Neural cell (in vitro differentiated cells): Measurements from ENCODE around the gene LSM6. TPM values are rescaled to one million over a fixed set of nuclear protein-coding genes. Genes with fewer than 3 reads are reported as not detected.

Source experiments
- H2AFZ ChIP-seq: fragments of 200-600, 300-800 bp; sonication (generic), shearing (Covaris generic); 2 replicates; pipeline ENCODE4 v1.6.0; 2014; ENCODE audit warnings: low read depth, mild to moderate bottlenecking, antibody characterized with exemption, low read length, moderate library complexity
- H3F3A ChIP-seq: fragments of 200-600 bp; shearing (Covaris generic); 2 replicates; pipeline ENCODE4 v1.6.1; 2016; ENCODE audit warnings: mild to moderate bottlenecking, moderate library complexity, mixed read lengths, antibody characterized with exemption, low read length; ENCODE audit not compliant: insufficient read depth, poor library complexity, severe bottlenecking
- H3K27ac ChIP-seq: fragments of 200-600, 300-800 bp; sonication (generic), shearing (Covaris generic); 2 replicates; pipeline ENCODE4 v1.5.1; 2014; ENCODE audit warnings: mild to moderate bottlenecking, low read length, moderate library complexity
- H3K27me3 ChIP-seq: fragments of 300-800, 200-600 bp; sonication (generic), shearing (Covaris generic); 2 replicates; pipeline ENCODE4 v1.6.0; 2014; ENCODE audit warnings: mild to moderate bottlenecking, low read depth, low read length, moderate library complexity; ENCODE audit not compliant: insufficient read depth
- H3K36me3 ChIP-seq: fragments of 300-800, 200-600 bp; sonication (generic), shearing (Covaris generic); 2 replicates; pipeline ENCODE4 v1.5.1; 2014; ENCODE audit warnings: mild to moderate bottlenecking, antibody characterized with exemption, low read length, moderate library complexity; ENCODE audit not compliant: insufficient read depth
- H3K4me2 ChIP-seq: fragments of 300-800, 200-600 bp; sonication (generic), shearing (Covaris generic); 2 replicates; pipeline ENCODE4 v1.6.0; 2014; ENCODE audit warnings: mild to moderate bottlenecking, low read length
- H3K4me3 ChIP-seq: fragments of 300-800, 200-600 bp; sonication (generic), shearing (Covaris generic); 2 replicates; pipeline ENCODE4 v1.5.1; 2014; ENCODE audit warnings: mild to moderate bottlenecking, low read length, moderate library complexity
- H3K79me2 ChIP-seq: fragments of 200-600 bp; shearing (Covaris generic); replicated peaks from 2 replicates; pipeline ENCODE4 v1.6.0; 2014; ENCODE audit warnings: mild to moderate bottlenecking, low read length, moderate library complexity; ENCODE audit not compliant: insufficient read depth
- H3K9ac ChIP-seq: fragments of 300-800, 200-600 bp; sonication (generic), shearing (Covaris generic); 2 replicates; pipeline ENCODE4 v1.6.1; 2016; ENCODE audit warnings: mild to moderate bottlenecking, low read length, mixed read lengths
- H3K9me2 ChIP-seq: fragments of 200-600 bp; shearing (Covaris generic); 2 replicates; pipeline ENCODE4 v1.6.1; 2016; ENCODE audit warnings: mild to moderate bottlenecking, low read length, mixed read lengths; ENCODE audit not compliant: insufficient read depth
- H3K9me3 ChIP-seq: fragments of 200-600, 300-800 bp; sonication (generic), shearing (Covaris generic); 2 replicates; pipeline ENCODE4 v1.6.1; 2016; ENCODE audit warnings: mild to moderate bottlenecking, mixed run types, low read length, moderate library complexity, mixed read lengths
- H4K20me1 ChIP-seq: fragments of 200-600 bp; shearing (Covaris generic); 2 replicates; pipeline ENCODE4 v1.6.1; 2016; ENCODE audit warnings: mild to moderate bottlenecking, mixed run types; ENCODE audit not compliant: insufficient read depth
- EP300 ChIP-seq: fragments of 450-650 bp; conservative IDR thresholded peaks from 2 replicates; pipeline ENCODE4 v1.6.1; 2014; ENCODE audit warnings: antibody characterized with exemption, mild to moderate bottlenecking, moderate library complexity; ENCODE audit not compliant: poor library complexity, severe bottlenecking
- EZH2 ChIP-seq: fragments of 200-600, 300-800 bp; shearing (Covaris generic), sonication (generic); IDR thresholded peaks from 2 replicates; pipeline ENCODE4 v1.6.1; 2014; ENCODE audit warnings: antibody characterized with exemption, low read length, borderline replicate concordance, mild to moderate bottlenecking; ENCODE audit not compliant: insufficient read depth, poor library complexity, severe bottlenecking
- MXI1 ChIP-seq: fragments of 450-650 bp; conservative IDR thresholded peaks from 2 replicates; pipeline ENCODE4 v1.6.1; 2014; ENCODE audit warnings: antibody characterized with exemption, mild to moderate bottlenecking; ENCODE audit not compliant: poor library complexity, severe bottlenecking
- POLR2AphosphoS5 ChIP-seq: IDR thresholded peaks from 2 replicates; pipeline ENCODE4 v1.6.1; 2012
- RAD21 ChIP-seq: fragments of 450-650 bp; conservative IDR thresholded peaks from 2 replicates; pipeline ENCODE4 v1.6.1; 2014; ENCODE audit warnings: antibody characterized with exemption, mild to moderate bottlenecking, moderate library complexity
- SMC3 ChIP-seq: fragments of 450-650 bp; conservative IDR thresholded peaks from 2 replicates; pipeline ENCODE4 v1.6.1; 2014; ENCODE audit warnings: antibody characterized with exemption, mild to moderate bottlenecking, moderate library complexity; ENCODE audit not compliant: poor library complexity
- TAF1 ChIP-seq: IDR thresholded peaks from 2 replicates; pipeline ENCODE4 v1.6.1; 2012; ENCODE audit warnings: low read depth
- polyA plus RNA-seq: library from polyadenylated mRNA; depleted of rRNA; stranded (reverse); fragments of >200 nt; gene quantifications from 2 replicates; pipeline ENCODE4 v1.2.3, GENCODE V29; 2014
- TF ChIP-seq, protein P1 (sequence below): IDR thresholded peaks from 2 replicates; pipeline ENCODE4 v1.6.1; 2012; ENCODE audit warnings: borderline replicate concordance
- TF ChIP-seq, protein P2 (sequence below): fragments of 450-650 bp; IDR thresholded peaks from 2 replicates; pipeline ENCODE4 v1.5.1; 2014; ENCODE audit warnings: antibody characterized with exemption, mild to moderate bottlenecking, moderate library complexity; ENCODE audit not compliant: poor library complexity, severe bottlenecking

The LSM6 gene
- polyA plus RNA-seq, 1 donor from 2014 or later = 123 TPM

DNA sequence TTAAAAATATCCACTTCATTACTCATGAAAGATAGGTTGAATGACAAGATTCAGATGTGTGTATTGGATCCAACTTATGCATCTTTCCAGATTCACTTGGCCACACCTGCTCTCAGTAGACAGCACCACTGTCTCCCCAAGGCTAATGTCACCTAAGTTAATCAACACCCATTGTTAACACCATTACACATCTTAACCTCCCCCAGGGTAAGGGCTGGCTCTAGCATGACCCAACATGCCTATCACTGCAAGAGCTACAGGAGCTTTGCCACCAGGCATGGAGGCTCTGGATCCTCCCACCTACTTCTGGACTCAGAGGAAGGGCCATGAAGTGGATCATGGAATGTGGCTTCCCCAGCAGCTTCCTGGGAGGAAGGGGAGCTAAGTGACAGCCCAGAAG lies 32.8 kb upstream of the LSM6 start:
- Histone ChIP-seq H3K36me3 (no peaks in the 10 kb centered on the region), H3K27me3 (no peaks in the 10 kb centered on the region), H3K9me3 (no peaks in the 10 kb centered on the region), H3K27ac (no peak overlapping the region), H3F3A (no peaks in the 10 kb centered on the region), H2AFZ (no peak overlapping the region), H3K9me2 (no peaks in the 10 kb centered on the region), H3K4me3 (no peak overlapping the region), H4K20me1 (no peaks in the 10 kb centered on the region), H3K4me2 (no peak overlapping the region), H3K9ac (no peak overlapping the region), H3K79me2 (no peaks in the 10 kb centered on the region)
- TF ChIP-seq TAF1 = no peak
- TF ChIP-seq, protein P1, sequence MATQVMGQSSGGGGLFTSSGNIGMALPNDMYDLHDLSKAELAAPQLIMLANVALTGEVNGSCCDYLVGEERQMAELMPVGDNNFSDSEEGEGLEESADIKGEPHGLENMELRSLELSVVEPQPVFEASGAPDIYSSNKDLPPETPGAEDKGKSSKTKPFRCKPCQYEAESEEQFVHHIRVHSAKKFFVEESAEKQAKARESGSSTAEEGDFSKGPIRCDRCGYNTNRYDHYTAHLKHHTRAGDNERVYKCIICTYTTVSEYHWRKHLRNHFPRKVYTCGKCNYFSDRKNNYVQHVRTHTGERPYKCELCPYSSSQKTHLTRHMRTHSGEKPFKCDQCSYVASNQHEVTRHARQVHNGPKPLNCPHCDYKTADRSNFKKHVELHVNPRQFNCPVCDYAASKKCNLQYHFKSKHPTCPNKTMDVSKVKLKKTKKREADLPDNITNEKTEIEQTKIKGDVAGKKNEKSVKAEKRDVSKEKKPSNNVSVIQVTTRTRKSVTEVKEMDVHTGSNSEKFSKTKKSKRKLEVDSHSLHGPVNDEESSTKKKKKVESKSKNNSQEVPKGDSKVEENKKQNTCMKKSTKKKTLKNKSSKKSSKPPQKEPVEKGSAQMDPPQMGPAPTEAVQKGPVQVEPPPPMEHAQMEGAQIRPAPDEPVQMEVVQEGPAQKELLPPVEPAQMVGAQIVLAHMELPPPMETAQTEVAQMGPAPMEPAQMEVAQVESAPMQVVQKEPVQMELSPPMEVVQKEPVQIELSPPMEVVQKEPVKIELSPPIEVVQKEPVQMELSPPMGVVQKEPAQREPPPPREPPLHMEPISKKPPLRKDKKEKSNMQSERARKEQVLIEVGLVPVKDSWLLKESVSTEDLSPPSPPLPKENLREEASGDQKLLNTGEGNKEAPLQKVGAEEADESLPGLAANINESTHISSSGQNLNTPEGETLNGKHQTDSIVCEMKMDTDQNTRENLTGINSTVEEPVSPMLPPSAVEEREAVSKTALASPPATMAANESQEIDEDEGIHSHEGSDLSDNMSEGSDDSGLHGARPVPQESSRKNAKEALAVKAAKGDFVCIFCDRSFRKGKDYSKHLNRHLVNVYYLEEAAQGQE = no peak
- TF ChIP-seq EZH2 = no peak
- TF ChIP-seq POLR2AphosphoS5 = no peak
- no peak for TF ChIP-seq EP300

DNA sequence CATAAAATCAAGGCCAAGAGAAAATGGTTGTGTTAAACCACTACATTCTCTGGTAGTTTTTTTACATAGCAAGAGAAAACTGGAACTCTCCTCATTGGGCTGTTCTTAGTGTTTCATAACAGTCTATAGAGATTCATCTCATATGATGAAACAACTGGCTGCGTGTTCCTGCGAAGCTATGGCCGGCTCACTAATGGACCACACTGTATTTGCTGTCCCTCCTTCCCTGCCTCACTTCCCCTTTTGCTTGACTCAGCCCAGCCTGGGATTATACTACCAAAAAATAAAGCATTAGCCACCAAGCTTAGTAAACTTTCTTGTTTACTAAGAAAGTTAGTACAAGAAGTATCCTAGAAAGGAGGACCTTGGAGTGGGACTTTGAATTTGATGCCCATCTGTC lies 31.6 kb upstream of the LSM6 start:
- Histone ChIP-seq H3F3A (no peaks in the 10 kb centered on the region), H3K9me2 (no peaks in the 10 kb centered on the region), H2AFZ (no peak overlapping the region), H3K36me3 (no peaks in the 10 kb centered on the region), H3K9me3 (no peaks in the 10 kb centered on the region), H3K4me2 (no peak overlapping the region), H3K9ac (no peak overlapping the region), H3K79me2 (no peaks in the 10 kb centered on the region), H4K20me1 (no peaks in the 10 kb centered on the region), H3K27me3 (no peaks in the 10 kb centered on the region), H3K4me3 (no peak overlapping the region), H3K27ac (no peak overlapping the region)
- TF ChIP-seq SMC3 (no peak), MXI1 (no peak), EP300 (no peak), TAF1 (no peak), POLR2AphosphoS5 (no peak), RAD21 (no peak), EZH2 (no peak)
- TF ChIP-seq, protein P1 = no peak
- TF ChIP-seq, protein P2, sequence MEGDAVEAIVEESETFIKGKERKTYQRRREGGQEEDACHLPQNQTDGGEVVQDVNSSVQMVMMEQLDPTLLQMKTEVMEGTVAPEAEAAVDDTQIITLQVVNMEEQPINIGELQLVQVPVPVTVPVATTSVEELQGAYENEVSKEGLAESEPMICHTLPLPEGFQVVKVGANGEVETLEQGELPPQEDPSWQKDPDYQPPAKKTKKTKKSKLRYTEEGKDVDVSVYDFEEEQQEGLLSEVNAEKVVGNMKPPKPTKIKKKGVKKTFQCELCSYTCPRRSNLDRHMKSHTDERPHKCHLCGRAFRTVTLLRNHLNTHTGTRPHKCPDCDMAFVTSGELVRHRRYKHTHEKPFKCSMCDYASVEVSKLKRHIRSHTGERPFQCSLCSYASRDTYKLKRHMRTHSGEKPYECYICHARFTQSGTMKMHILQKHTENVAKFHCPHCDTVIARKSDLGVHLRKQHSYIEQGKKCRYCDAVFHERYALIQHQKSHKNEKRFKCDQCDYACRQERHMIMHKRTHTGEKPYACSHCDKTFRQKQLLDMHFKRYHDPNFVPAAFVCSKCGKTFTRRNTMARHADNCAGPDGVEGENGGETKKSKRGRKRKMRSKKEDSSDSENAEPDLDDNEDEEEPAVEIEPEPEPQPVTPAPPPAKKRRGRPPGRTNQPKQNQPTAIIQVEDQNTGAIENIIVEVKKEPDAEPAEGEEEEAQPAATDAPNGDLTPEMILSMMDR = no peak
